PFSK-1 (cell line): Measurements from ENCODE around the gene GRAMD2B.

ENCODE experiments used
- POLR2AphosphoS5 ChIP-seq: IDR thresholded peaks from 2 replicates; pipeline ENCODE4 v1.6.1; 2012; ENCODE audit warnings: low read depth, mild to moderate bottlenecking, control low read depth, low read length, moderate library complexity
- SIN3A ChIP-seq: IDR thresholded peaks from 2 replicates; pipeline ENCODE4 v1.6.1; 2012; ENCODE audit warnings: mild to moderate bottlenecking, low read length, moderate library complexity, borderline replicate concordance; ENCODE audit not compliant: insufficient read depth
- TAF1 ChIP-seq: IDR thresholded peaks from 2 replicates; pipeline ENCODE4 v1.6.1; 2012; ENCODE audit warnings: low read length, control low read depth, borderline replicate concordance; ENCODE audit not compliant: insufficient read depth
- TF ChIP-seq, protein P1 (sequence below), 2 experiments: IDR thresholded peaks; 2 replicates each; pipeline versions ENCODE4 v1.6.1 to v1.8.0; 2011 to 2012; ENCODE audit warnings: low read depth in 2 of 2, low read length in 2 of 2, control low read depth in 1 of 2, inconsistent platforms in 1 of 2, mild to moderate bottlenecking in 1 of 2, moderate library complexity in 1 of 2; ENCODE audit not compliant: insufficient read depth in 1 of 2

GRCh38 chr5:126461838-126462237 lies 38.6 kb downstream of the GRAMD2B start:
- TF ChIP-seq POLR2AphosphoS5 = no peak
- TF ChIP-seq, protein P1, sequence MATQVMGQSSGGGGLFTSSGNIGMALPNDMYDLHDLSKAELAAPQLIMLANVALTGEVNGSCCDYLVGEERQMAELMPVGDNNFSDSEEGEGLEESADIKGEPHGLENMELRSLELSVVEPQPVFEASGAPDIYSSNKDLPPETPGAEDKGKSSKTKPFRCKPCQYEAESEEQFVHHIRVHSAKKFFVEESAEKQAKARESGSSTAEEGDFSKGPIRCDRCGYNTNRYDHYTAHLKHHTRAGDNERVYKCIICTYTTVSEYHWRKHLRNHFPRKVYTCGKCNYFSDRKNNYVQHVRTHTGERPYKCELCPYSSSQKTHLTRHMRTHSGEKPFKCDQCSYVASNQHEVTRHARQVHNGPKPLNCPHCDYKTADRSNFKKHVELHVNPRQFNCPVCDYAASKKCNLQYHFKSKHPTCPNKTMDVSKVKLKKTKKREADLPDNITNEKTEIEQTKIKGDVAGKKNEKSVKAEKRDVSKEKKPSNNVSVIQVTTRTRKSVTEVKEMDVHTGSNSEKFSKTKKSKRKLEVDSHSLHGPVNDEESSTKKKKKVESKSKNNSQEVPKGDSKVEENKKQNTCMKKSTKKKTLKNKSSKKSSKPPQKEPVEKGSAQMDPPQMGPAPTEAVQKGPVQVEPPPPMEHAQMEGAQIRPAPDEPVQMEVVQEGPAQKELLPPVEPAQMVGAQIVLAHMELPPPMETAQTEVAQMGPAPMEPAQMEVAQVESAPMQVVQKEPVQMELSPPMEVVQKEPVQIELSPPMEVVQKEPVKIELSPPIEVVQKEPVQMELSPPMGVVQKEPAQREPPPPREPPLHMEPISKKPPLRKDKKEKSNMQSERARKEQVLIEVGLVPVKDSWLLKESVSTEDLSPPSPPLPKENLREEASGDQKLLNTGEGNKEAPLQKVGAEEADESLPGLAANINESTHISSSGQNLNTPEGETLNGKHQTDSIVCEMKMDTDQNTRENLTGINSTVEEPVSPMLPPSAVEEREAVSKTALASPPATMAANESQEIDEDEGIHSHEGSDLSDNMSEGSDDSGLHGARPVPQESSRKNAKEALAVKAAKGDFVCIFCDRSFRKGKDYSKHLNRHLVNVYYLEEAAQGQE (IDR thresholded peaks at IDR 0.05; ENCODE audit: insufficient read depth in 1 of 2, low read depth in 2 of 2, low read length in 2 of 2) = no peak
- no peak for TF ChIP-seq TAF1
- no peak for TF ChIP-seq SIN3A
